Measurements from ENCODE around the gene POLR1A. TPM values are rescaled to one million over a fixed set of nuclear protein-coding genes. Genes with fewer than 3 reads are reported as not detected.
A peak's percentile ranks its signal among the peaks of the same experiment; 100 is the strongest.

POLR1A gene
- total and polyA plus RNA-seq, 4 donors: 3.2 to 12.3 (median 6.1) TPM

DNA sequence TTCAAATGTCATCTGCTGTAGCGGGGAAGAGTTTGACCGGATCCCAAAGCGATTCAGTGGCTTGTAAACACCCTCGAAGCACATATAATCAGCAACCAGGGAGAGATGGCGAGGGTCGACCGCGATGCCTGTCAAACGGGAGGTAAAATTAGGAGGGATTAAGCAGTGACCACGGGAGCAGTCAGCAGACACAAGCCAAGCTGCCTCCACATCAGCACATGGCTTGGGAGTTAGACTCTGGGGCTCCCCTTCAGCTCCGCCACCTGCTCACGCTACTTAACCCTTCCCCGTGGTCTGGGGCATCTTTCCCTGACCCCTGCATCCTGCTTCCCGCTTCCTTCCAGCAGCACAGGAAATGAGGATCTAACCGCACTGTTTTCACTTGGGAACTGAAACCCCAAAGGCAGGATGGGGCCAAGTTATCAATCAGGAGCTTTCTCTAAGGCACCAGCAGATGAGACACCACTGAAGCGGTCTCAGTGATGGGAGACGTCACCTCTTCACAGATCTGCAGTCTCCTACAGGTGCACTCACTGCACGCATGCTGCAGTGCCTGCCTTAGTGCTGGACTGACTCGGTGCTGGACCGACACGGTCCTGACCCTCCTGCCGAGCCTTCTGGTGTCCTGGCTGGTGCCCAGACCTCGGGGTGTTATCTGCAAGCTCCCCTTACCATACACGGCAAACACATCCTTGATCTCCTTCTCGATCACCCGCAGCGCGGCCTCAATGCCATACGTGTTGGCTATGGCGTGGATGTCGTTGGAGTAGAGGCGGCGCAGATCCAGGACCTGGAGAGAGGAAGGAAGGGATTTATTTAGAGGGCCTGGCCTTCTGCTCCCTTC is 77.5 kb downstream of the POLR1A start:
- Histone ChIP-seq H3K36me3 (ENCODE audit: control insufficient read depth in 4 of 4, insufficient read depth in 3 of 4, low read depth in 1 of 4, low read length in 3 of 4) (peaks cover 10 to 58% (median 22%) of the 10 kb centered on the region in 4 donors), H3K9me3 (ENCODE audit: control insufficient read depth in 4 of 4, low read length in 3 of 4) (no peaks in the 10 kb centered on the region), H3K9ac (ENCODE audit: low read depth in 1 of 2, low read length in 2 of 2) (no peak overlapping the region), H3K4me1 (ENCODE audit: control insufficient read depth in 4 of 4, insufficient read depth in 4 of 4, low read length in 3 of 4) (peaks cover 0 to 8% (median 0%) of the 10 kb centered on the region in 4 donors), H3K4me3 (ENCODE audit: low read depth in 1 of 3, low read length in 3 of 3) (no peak overlapping the region), H3K27me3 (ENCODE audit: control insufficient read depth in 4 of 4, insufficient read depth in 4 of 4, low read length in 3 of 4) (no peaks in the 10 kb centered on the region), H3K27ac (ENCODE audit: low read depth in 1 of 2, low read length in 2 of 2) (no peak overlapping the region)
- 75% methylated on average over 33 of the region's 33 CpGs for WGBS
- TF ChIP-seq, protein P1, sequence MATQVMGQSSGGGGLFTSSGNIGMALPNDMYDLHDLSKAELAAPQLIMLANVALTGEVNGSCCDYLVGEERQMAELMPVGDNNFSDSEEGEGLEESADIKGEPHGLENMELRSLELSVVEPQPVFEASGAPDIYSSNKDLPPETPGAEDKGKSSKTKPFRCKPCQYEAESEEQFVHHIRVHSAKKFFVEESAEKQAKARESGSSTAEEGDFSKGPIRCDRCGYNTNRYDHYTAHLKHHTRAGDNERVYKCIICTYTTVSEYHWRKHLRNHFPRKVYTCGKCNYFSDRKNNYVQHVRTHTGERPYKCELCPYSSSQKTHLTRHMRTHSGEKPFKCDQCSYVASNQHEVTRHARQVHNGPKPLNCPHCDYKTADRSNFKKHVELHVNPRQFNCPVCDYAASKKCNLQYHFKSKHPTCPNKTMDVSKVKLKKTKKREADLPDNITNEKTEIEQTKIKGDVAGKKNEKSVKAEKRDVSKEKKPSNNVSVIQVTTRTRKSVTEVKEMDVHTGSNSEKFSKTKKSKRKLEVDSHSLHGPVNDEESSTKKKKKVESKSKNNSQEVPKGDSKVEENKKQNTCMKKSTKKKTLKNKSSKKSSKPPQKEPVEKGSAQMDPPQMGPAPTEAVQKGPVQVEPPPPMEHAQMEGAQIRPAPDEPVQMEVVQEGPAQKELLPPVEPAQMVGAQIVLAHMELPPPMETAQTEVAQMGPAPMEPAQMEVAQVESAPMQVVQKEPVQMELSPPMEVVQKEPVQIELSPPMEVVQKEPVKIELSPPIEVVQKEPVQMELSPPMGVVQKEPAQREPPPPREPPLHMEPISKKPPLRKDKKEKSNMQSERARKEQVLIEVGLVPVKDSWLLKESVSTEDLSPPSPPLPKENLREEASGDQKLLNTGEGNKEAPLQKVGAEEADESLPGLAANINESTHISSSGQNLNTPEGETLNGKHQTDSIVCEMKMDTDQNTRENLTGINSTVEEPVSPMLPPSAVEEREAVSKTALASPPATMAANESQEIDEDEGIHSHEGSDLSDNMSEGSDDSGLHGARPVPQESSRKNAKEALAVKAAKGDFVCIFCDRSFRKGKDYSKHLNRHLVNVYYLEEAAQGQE (IDR thresholded peaks at IDR 0.05): peak; percentile 13
- TF ChIP-seq SP1 (IDR thresholded peaks at IDR 0.05): no peak
- no peak for DNase-seq (ENCODE audit: low spot score)

DNA sequence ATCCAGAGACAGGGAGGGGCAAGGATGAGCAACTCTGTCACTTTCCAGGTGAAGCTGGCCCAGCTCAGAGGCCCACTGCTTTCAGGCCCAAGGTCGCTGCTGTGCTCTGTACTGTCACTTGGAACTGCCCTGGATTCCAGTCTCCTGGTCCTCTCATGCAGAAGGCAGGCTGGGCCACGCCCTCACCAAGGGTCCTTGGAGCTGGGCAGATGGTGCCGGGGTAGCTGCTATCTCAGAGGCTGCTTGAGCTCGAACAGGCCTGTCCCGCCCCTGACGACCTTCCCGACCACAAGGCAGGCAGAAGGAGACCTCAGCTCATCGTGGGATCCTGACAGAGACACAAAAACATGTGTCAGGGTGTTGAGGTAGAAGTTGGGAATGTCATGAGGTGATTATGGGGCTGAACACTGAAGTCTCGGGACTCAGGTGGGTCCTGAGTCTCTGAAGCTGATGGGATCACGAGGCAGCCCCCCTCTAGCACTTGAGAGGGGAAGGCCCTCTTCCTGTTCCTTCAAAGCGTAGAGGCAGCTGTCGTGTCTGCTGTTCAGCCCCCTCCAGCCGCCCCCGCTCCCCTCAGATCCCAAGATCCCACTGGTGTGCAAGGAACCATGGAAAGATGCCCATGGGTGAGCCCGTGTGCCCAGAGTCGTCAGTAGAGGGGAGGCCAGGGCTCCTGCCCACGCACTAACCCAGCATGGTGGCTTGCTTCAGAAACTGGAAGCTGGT is 78.3 kb downstream of the POLR1A start:
- H3K27ac ChIP-seq (ENCODE audit: low read depth in 1 of 2, low read length in 2 of 2): no peak overlapping the region
- TF ChIP-seq JUND (IDR thresholded peaks at IDR 0.05): no peak
- no peak for TF ChIP-seq RXRA (IDR thresholded peaks at IDR 0.05)
- no peak for TF ChIP-seq GABPA (IDR thresholded peaks at IDR 0.05 in 1 of 2, conservative IDR thresholded peaks at IDR 0.05 in 1 of 2)
- TF ChIP-seq, protein P2, sequence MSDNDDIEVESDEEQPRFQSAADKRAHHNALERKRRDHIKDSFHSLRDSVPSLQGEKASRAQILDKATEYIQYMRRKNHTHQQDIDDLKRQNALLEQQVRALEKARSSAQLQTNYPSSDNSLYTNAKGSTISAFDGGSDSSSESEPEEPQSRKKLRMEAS (IDR thresholded peaks at IDR 0.05): no peak
- TF ChIP-seq FOXA1 (IDR thresholded peaks at IDR 0.05): no peak
- TF ChIP-seq HNF4A (conservative IDR thresholded peaks at IDR 0.05): no peak
- TF ChIP-seq, protein P3, sequence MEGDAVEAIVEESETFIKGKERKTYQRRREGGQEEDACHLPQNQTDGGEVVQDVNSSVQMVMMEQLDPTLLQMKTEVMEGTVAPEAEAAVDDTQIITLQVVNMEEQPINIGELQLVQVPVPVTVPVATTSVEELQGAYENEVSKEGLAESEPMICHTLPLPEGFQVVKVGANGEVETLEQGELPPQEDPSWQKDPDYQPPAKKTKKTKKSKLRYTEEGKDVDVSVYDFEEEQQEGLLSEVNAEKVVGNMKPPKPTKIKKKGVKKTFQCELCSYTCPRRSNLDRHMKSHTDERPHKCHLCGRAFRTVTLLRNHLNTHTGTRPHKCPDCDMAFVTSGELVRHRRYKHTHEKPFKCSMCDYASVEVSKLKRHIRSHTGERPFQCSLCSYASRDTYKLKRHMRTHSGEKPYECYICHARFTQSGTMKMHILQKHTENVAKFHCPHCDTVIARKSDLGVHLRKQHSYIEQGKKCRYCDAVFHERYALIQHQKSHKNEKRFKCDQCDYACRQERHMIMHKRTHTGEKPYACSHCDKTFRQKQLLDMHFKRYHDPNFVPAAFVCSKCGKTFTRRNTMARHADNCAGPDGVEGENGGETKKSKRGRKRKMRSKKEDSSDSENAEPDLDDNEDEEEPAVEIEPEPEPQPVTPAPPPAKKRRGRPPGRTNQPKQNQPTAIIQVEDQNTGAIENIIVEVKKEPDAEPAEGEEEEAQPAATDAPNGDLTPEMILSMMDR (IDR thresholded peaks at IDR 0.05; ENCODE audit: low read depth, low read length, missing input control): no peak
- no peak for TF ChIP-seq HNF4G (IDR thresholded peaks at IDR 0.05)
- no peak for TF ChIP-seq RAD21 (IDR thresholded peaks at IDR 0.05)
- TF ChIP-seq FOXA2 (IDR thresholded peaks at IDR 0.05): no peak
- TF ChIP-seq, protein P4, sequence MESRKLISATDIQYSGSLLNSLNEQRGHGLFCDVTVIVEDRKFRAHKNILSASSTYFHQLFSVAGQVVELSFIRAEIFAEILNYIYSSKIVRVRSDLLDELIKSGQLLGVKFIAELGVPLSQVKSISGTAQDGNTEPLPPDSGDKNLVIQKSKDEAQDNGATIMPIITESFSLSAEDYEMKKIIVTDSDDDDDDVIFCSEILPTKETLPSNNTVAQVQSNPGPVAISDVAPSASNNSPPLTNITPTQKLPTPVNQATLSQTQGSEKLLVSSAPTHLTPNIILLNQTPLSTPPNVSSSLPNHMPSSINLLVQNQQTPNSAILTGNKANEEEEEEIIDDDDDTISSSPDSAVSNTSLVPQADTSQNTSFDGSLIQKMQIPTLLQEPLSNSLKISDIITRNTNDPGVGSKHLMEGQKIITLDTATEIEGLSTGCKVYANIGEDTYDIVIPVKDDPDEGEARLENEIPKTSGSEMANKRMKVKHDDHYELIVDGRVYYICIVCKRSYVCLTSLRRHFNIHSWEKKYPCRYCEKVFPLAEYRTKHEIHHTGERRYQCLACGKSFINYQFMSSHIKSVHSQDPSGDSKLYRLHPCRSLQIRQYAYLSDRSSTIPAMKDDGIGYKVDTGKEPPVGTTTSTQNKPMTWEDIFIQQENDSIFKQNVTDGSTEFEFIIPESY (IDR thresholded peaks at IDR 0.05): no peak
- TF ChIP-seq TAF1 (conservative IDR thresholded peaks at IDR 0.05): no peak
- no peak for TF ChIP-seq SP1 (IDR thresholded peaks at IDR 0.05)
- TF ChIP-seq, protein P1 (IDR thresholded peaks at IDR 0.05): no peak
- no peak for TF ChIP-seq NR2F2 (IDR thresholded peaks at IDR 0.05)
- H3K36me3 ChIP-seq (ENCODE audit: control insufficient read depth in 4 of 4, insufficient read depth in 3 of 4, low read depth in 1 of 4, low read length in 3 of 4): peaks cover 10 to 55% (median 22%) of the 10 kb centered on the region in 4 donors
- peaks cover 0 to 8% (median 0%) of the 10 kb centered on the region in 4 donors for H3K4me1 ChIP-seq (ENCODE audit: control insufficient read depth in 4 of 4, insufficient read depth in 4 of 4, low read length in 3 of 4)
- no peaks in the 10 kb centered on the region for H3K9me3 ChIP-seq (ENCODE audit: control insufficient read depth in 4 of 4, low read length in 3 of 4)
- 96% methylated on average over 17 of the region's 17 CpGs for WGBS
- no peak overlapping the region for H3K4me3 ChIP-seq (ENCODE audit: low read depth in 1 of 3, low read length in 3 of 3)
- DNase-seq (ENCODE audit: low spot score): no peak
- no peak overlapping the region for H3K9ac ChIP-seq (ENCODE audit: low read depth in 1 of 2, low read length in 2 of 2)
- H3K27me3 ChIP-seq (ENCODE audit: control insufficient read depth in 4 of 4, insufficient read depth in 4 of 4, low read length in 3 of 4): no peaks in the 10 kb centered on the region
